ENCODE results near the gene WNT3A.

The WNT3A gene

GRCh38 chr1:227999056-227999930 lies 7.5 kb upstream of the WNT3A start:
- in situ Hi-C loops (cut with MboI; ENCODE audit: low sequenced_read_pairs), result no loop called here

GRCh38 chr1:228000416-228000815 lies 6.4 kb upstream of the WNT3A start:
- in situ Hi-C loops (cut with MboI; ENCODE audit: low sequenced_read_pairs), result no loop called here

- in situ Hi-C loops (cut with MboI; ENCODE audit: low sequenced_read_pairs), result no loop called here
These were observed 5.8 kb upstream of the WNT3A start for GRCh38 chr1:228000836-228001563.

GRCh38 chr1:228001738-228002535 lies 4.9 kb upstream of the WNT3A start:
- in situ Hi-C loops (cut with MboI; ENCODE audit: low sequenced_read_pairs), result no loop called here

GRCh38 chr1:228002792-228003191 lies 4.0 kb upstream of the WNT3A start:
- in situ Hi-C loops (cut with MboI; ENCODE audit: low sequenced_read_pairs), result no loop called here

DNA sequence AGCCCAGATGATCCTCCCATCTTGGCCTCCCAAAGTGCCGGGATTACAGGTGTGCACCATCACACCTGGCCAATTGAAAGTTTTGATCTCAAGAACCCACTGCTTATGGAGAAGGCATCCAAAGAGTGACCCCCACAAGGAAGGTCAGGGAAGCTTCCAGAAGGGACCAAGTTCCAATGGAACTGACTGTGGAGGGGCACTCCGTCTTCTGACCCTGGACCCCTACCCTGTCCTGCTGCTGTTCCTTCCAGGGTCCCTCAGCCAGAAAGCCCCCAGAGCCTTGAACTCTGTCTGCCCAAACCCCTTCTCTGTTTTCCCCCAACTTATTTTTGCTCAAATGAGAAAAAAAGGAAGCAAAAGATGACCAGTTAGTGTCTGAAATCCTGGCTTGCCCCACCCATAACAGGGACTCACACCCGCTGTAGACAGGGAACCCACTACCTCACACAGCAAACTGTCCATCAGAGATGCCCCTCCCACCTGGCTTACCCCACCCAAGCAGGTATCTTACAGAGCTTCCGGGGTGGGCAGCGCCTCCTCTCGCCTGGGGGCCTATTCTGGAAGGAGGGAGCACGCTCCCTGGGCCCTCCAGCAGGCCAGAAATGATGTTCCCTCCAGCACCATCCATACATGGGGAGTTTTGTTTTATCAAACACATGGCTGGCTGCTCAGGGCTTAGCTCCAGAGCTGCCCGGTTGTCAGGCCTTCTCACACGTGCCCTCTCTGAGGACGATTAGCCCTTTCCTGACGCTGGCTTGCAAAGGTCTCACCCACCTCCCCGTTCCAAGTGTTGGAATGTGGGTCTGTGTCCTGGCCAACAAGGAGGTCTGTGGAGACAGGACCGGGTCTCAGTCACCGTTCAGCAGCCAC lies 3.1 kb upstream of the WNT3A start:
- in situ Hi-C loops (cut with MboI; ENCODE audit: low sequenced_read_pairs), result no loop called here

DNA sequence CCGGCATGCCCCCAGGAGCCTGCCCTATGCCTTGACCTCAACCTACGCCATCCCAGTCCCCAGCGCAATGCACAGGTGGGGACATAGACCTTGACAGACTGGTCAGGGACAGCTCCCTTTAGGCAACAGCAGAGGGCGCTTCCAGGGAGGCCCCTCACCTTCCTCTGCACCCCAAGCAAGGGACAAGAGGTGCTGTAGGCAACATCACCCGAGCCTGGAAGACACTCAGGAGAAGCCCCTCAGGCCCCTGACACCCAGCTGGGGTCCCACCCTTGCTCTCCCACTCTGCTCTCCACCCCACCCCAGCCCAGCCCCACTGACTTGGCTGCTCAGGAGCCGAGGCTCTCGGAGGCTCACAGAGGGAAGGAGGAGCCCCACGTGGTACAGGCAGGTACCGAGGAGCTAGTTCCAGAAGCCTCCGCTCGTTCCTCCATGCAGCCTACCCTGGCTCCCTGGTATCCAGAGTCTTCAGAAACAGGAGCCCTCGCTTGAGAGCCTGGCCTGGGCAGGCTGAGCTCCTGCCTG lies 2.4 kb upstream of the WNT3A start:
- in situ Hi-C loops (cut with MboI; ENCODE audit: low sequenced_read_pairs), result no loop called here

DNA sequence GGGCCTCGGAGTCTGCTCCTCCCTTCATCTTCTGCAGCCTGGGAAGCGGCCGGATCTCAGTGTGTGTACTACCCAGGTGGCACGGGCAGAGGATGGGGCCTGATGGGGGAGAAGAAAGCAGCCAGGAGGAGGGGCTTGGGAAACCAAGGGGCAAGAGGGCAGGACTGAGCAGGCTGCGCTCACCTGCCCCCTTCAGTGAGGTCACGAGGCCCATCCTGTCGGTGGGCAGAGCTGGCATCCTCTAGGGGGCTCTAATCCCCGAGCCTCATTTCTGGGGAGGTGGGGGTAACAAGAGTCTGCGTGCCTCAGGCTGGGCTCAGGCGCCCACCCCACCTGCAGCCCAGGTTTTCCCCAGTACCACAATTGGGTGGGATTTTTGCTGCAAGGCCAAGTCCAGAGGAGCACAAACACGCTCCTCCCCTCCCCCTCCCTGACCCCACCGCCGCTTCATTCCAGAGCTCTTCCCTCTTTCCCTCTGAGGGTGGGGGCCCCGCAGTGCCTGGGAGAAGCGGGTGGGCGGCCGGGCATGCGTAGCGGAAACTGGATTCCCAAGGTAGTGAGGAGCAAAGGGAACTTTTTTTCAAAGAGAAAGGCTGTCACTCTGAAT lies 1.8 kb upstream of the WNT3A start:
- in situ Hi-C loops (cut with MboI; ENCODE audit: low sequenced_read_pairs), result no loop called here

GRCh38 chr1:228005511-228006033 lies 1.2 kb upstream of the WNT3A start:
- in situ Hi-C loops (cut with MboI; ENCODE audit: low sequenced_read_pairs), result no loop called here

DNA sequence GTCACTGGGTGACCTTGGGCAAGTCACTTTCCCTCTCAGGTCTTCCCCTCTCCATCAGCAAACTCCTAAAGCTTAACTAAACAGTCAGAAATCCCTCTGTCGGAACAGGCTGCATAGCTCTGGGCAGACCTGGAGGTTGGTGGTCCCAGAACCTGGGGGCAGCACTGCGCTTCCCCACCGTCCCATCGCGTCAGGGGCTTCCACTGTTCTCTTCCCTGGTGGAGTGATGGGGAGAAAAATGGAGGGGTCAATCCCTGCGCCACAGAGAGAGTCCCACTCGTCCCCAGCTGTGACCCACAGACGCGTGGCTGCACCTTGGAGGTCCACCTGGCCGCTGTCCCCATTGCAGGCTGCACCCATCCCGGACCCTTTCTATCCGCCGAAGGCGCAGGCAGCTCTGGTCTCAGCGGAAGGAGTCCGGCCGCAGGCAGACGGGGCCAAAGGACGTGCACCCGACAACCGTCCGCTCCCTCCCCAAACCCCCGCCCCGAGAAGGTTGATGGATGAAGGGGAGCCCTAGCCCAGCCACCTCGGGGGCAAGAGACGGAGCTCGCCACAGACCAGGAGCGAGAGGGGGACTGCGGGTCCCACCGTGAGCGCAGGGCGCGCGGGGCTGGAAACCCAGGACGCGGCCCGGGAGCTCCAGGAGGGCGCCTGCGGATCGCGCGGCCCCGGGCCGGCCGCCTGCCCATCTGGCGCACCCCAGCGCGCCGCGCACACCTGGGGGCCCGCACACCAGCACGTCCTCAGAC lies 588 bp upstream of the WNT3A start:
- in situ Hi-C loops (cut with MboI; ENCODE audit: low sequenced_read_pairs), result no loop called here

- in situ Hi-C loops (cut with MboI; ENCODE audit: low sequenced_read_pairs), result no loop called here
These were observed 427 bp downstream of the WNT3A start for GRCh38 chr1:228007049-228007800.

GRCh38 chr1:228007801-228008341 lies 1.1 kb downstream of the WNT3A start:
- in situ Hi-C loops (cut with MboI; ENCODE audit: low sequenced_read_pairs), result no loop called here

- in situ Hi-C loops (cut with MboI; ENCODE audit: low sequenced_read_pairs), result no loop called here
These were observed 1.8 kb downstream of the WNT3A start for GRCh38 chr1:228008391-228009115.

DNA sequence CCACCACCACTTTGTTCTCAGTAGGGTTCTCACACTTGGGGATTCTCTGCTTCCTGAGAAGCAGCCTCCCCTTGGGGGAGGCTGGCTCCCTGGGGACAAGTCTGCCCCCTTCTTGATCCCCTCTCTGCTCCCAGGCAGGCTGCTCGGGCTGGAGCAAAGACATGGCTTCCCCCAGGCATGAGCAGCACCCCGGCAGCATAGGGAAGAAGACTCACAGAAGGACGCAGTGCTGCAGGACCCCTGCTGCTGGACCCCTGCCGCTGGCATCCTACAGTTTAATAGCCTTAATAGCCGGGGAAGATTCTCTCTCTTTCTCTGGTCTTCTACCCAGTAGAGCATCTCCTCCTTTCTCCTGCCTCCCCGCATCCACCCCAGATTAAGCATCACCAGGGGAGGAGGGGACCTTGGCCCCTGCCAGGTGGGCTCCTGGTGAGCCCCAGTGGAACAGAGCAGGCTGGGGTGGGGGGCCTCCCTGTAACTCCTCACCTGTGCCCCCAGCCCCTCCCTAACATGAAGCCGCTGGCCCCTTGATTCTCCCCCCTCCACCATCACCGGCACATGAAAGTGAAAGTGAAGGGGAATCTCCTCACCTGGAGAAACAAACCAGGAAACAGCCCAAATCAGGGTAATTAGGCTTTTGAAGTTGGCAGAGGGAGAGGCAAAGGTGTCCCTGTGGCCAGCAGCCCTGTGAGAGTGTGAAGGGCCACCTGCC lies 2.5 kb downstream of the WNT3A start:
- in situ Hi-C loops (cut with MboI; ENCODE audit: low sequenced_read_pairs), result no loop called here

DNA sequence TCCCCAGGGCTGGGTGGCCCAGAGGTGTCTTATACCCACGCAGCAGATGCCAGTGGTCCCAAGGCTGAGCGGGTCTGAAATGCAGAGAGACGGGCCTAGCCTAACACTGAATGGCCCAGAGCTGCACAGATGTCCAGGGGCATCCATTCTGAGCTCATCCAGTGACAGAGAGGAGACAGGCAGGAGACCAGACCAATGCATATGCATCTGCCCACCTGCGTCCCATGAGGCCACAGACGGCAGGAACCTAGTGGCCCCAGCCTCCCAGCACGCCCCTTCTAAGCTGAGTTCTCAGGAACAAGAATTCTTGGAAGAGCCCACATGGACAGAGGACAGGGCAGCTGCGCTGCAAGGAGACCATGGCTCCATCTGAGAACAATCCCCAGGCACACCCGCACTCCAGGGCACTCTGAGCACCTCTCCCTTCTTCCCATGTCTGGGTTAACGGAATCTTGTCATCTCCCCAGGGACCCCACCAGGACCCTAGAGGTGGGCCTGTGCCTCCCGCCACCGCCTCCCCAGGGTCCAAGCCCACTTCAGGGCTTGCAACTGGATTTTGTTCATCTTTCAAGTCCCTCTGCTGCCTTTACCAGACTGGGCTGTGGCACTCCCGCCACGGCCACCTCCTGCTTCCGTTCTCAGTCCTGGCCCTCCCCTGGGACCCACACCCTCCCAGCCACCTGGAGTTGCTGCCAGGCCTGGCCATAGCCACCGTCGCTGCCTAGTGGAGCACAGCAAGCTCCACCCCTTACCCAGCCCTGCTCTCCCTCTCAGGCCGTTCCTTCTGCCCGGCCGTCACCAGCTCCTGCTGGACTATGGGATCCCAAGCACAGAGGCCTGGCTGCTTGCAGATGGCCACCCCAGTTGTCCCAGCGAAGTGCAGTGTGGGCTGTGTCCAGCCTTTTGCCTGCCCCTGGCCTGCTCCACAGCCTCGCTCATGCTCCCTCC lies 3.3 kb downstream of the WNT3A start:
- in situ Hi-C loops (cut with MboI; ENCODE audit: low sequenced_read_pairs), result no loop called here
